Sigmoid colon (tissue), 7 donors: Measurements from ENCODE around the gene HOXB6. TPM values are rescaled to one million over a fixed set of nuclear protein-coding genes. Genes with fewer than 3 reads are reported as not detected.

Experiments used
- DNase-seq: peaks from one replicate; pipeline ENCODE4 v3.0.0-alpha.2; 2019
- H3K27ac ChIP-seq, 4 donors: fragments of 200-600 bp; sonication (generic); one replicate each; pipeline ENCODE4 v1.5.1; 2016 to 2019; ENCODE audit warnings: mild to moderate bottlenecking in 1 of 4
- H3K27me3 ChIP-seq, 3 donors: fragments of 200-600 bp; sonication (generic); one replicate each; pipeline ENCODE4 v1.5.1; 2019; ENCODE audit warnings: mild to moderate bottlenecking in 1 of 3
- H3K36me3 ChIP-seq, 4 donors: fragments of 200-600 bp; sonication (generic); one replicate each; pipeline ENCODE4 v1.5.1; 2016 to 2019
- H3K4me1 ChIP-seq, 4 donors: fragments of 200-600 bp; sonication (generic); one replicate each; pipeline ENCODE4 v1.5.1; 2017 to 2019
- H3K4me3 ChIP-seq, 4 donors: fragments of 200-600 bp; sonication (generic); one replicate each; pipeline ENCODE4 v1.5.1; 2017 to 2019; ENCODE audit warnings: mild to moderate bottlenecking in 2 of 4, moderate library complexity in 1 of 4
- H3K9me3 ChIP-seq, 4 donors: fragments of 200-600 bp in 3 of 4; sonication (generic) in 3 of 4; one replicate each; pipeline versions ENCODE4 v1.5.1 to v1.6.1; 2013 to 2019
- CTCF ChIP-seq, 4 experiments: fragments of 450-650 bp in 3 of 4; fragments of 200-600 bp in 1 of 4; IDR thresholded peaks; one replicate each; pipeline ENCODE4 v1.5.1; 2016 to 2019; ENCODE audit warnings: antibody characterized with exemption in 4 of 4, mild to moderate bottlenecking in 3 of 4, moderate library complexity in 2 of 4
- EP300 ChIP-seq, 4 donors: sonication (generic); formaldehyde crosslinking; IDR thresholded peaks; one replicate each; pipeline ENCODE4 v1.6.1; 2017; ENCODE audit warnings: antibody characterized with exemption in 4 of 4
- POLR2A ChIP-seq, 2 donors: fragments of 450-650 bp; IDR thresholded peaks; one replicate each; pipeline ENCODE4 v1.6.1; 2016; ENCODE audit warnings: antibody characterized with exemption in 2 of 2, mild to moderate bottlenecking in 2 of 2, moderate library complexity in 2 of 2
- POLR2AphosphoS5 ChIP-seq, 4 donors: sonication (generic); formaldehyde crosslinking; IDR thresholded peaks; one replicate each; pipeline ENCODE4 v1.6.1; 2017; ENCODE audit warnings: antibody characterized with exemption in 4 of 4
- WGBS, 2 donors: extraction: QIAGEN DNeasy Blood & Tissue Kit; methylation state at CpG; one replicate each; pipeline ENCODE4 v1.1.7; 2013; 5-methylcytosine and 5-hydroxymethylcytosine counted together
- intact Hi-C: fragments of 100-400 bp; cut with DNase I; formaldehyde crosslinking; loops from one replicate; pipeline ENCODE4 v1.15.1; 2023
- polyA plus RNA-seq, 3 donors: library from polyadenylated mRNA; stranded (reverse); fragments of 200-250 nt; gene quantifications; one replicate each; pipeline ENCODE4 v1.2.3, GENCODE V29; 2013
- total RNA-seq, 4 donors: library from RNA; depleted of rRNA; stranded (reverse); fragments of >200 nt; gene quantifications; one replicate each; pipeline ENCODE4 v1.1.0, GENCODE V29; 2016
- donor health status: healthy with polysubstance abuse.
- donor health status: Bipolar disorder and iron deficiency.
- donor health status: healthy.

HOXB6 gene
- total and polyA plus RNA-seq, 7 donors = 6.0 to 28.5 (median 10.2) TPM

DNA sequence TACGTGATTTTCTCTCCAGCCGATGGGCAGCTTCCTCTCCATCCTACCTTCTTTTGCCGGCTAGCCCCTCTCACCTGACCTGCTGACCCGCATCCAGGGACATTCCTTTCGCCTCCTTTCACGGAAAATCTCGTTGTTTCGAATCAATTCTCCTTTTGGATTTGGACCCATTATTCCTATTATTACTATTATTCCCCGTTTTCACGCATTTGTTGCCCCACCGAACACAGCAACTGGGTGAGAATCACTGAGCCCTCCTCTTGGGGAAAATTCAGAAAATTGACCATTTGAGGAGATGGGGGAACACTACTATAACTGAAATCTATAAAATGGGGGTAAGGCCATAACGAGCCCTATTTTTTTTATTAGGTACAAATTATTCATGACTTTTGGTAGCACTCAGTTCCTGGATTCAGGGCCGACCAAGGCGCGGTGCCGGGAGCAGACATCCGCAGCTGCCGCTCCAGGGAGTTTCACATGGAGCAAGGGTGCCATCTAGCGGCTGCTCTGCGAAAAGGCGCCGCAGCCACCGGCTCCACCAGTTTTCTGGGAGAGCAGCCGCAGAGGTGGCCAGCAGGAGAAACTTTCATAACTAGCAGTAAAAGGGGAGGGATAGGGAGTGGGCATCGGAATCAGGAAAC, 13.6 kb upstream of the HOXB6 start:
- Histone ChIP-seq H3K9me3 (no peaks in the 10 kb centered on the region), H3K4me1 (peaks cover 0 to 32% (median 26%) of the 10 kb centered on the region in 4 donors), H3K36me3 (no peaks in the 10 kb centered on the region), H3K27me3 (peaks cover 79 to 100% (median 97%) of the 10 kb centered on the region in 3 donors), H3K4me3 (no peak overlapping the region), H3K27ac (no peak overlapping the region)
- TF ChIP-seq CTCF (IDR thresholded peaks at IDR 0.05) (peak; percentile 95 to 99 (median 96)), EP300 (IDR thresholded peaks at IDR 0.05) (no peak), POLR2A (IDR thresholded peaks at IDR 0.05) (no peak), POLR2AphosphoS5 (IDR thresholded peaks at IDR 0.05) (peak in 2 of 4 donors; percentile 32 to 50)
- 2 to 6% methylated on average over 25 of the region's 25 CpGs for WGBS, 2 donors
- DNase-seq = peak; percentile 95
- intact Hi-C loops = loop anchor here (1.0 to 10.0 kb wide), 6 partner anchors 99 to 594 kb away; partner anchors contain the start of gene IGF2BP1

DNA sequence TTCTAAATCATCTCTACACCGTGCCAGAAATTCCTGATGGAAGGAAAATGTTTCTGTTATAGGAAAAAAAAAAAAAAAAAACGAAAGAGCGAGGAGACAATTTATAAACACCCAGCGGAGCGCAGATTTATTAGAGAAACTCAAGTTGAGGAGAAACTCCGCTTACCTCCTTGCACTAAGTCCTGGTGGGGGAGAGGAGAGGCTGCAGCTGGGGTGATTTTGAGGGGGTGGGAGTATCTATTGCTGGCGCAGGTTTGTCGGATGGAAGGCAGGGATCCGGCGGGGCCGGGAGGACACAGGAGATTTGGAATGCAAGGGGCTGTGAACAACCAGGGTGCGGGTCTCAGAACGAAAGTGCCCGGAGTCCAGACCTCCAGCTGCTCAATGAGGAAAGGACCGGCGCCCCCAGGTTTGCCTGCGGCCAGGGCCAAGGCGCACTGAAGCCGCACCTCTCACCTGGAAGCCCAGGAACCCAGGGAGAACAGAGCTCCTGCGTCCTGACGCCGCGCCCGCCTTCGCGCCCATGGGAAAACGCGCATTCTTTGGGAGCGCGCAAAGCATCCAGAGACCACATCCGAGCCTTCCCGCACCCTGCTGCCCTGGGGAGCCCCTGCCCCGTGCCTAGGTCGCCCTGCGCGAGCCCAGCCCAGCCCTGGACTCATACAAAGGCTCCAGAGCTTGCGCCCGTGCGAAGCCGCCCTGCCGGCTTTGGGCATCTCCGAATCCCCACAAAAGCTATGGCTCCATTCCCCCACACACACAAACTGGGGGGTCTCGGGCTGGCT, 12.9 kb upstream of the HOXB6 start:
- H3K27me3 ChIP-seq = peaks cover 83 to 100% (median 96%) of the 10 kb centered on the region in 3 donors
- H3K9me3 ChIP-seq = no peaks in the 10 kb centered on the region
- intact Hi-C loops = loop anchor here (1.0 to 10.0 kb wide), 6 partner anchors 100 to 593 kb away; partner anchors contain the start of gene IGF2BP1
- no peak overlapping the region for H3K4me3 ChIP-seq
- no peaks in the 10 kb centered on the region for H3K36me3 ChIP-seq
- 4 to 12% methylated on average over 43 of the region's 43 CpGs for WGBS, 2 donors
- no peak overlapping the region for H3K27ac ChIP-seq
- peaks cover 0 to 39% (median 33%) of the 10 kb centered on the region in 4 donors for H3K4me1 ChIP-seq
- no peak for DNase-seq
- TF ChIP-seq POLR2A (IDR thresholded peaks at IDR 0.05) (no peak), POLR2AphosphoS5 (IDR thresholded peaks at IDR 0.05) (peak in 1 of 4 donors; percentile 49)

- peaks cover 0 to 46% (median 40%) of the 10 kb centered on the region in 4 donors for H3K4me1 ChIP-seq
- intact Hi-C loops = loop anchor here (5.0 to 10.0 kb wide), 4 partner anchors 100 to 592 kb away; partner anchors contain the start of gene IGF2BP1
- 16 to 44% methylated on average over 15 of the region's 15 CpGs for WGBS, 2 donors
- H3K36me3 ChIP-seq = no peaks in the 10 kb centered on the region
- H3K27me3 ChIP-seq = peaks cover 83 to 100% (median 96%) of the 10 kb centered on the region in 3 donors
- no peak overlapping the region for H3K27ac ChIP-seq
- DNase-seq = no peak
- no peaks in the 10 kb centered on the region for H3K9me3 ChIP-seq
- H3K4me3 ChIP-seq = no peak overlapping the region
- no peak for TF ChIP-seq POLR2A (IDR thresholded peaks at IDR 0.05)
- peak in 2 of 4 donors; percentile 16 to 41 for TF ChIP-seq POLR2AphosphoS5 (IDR thresholded peaks at IDR 0.05)
Observed at GRCh38 chr17:48616717-48617470, 12.1 kb upstream of the HOXB6 start.

DNA sequence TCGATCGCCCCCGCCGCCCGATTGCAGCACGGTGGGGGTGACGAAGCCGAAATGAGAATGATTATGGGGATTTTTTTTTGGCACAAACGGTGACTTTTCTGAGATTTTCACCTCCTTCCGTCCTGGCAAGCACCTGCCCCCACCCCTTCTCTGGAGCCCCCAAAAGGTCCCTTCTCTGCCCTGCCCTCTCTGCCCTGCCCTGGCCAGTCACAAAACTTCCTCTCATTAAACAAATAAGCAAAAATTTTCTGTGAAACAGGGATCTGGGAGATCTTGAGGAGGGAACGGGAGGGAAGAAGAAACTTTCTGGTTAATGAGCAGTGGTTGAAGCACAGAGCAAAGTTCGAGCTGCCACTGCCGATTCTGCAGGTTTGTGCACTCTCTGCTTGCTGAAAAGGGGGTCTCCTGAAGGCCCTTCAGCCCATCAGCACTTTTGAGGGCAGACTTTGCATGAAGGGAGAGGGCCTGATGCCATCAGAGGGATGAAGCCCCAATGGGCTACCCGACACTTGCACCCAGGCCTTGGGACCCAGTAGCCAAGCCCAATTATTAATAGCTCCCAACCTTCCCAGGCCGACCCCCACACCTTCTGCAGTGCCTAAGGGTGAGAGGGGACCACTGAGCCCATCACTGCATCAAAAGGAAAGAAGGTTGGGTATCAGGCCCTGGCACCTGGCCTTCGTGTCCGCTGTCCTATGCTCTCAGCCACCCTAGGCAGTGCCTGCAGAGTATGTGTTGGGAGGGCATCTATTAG, 11.4 kb upstream of the HOXB6 start:
- H3K4me1 ChIP-seq = peaks cover 0 to 54% (median 47%) of the 10 kb centered on the region in 4 donors
- DNase-seq = no peak
- no peak overlapping the region for H3K4me3 ChIP-seq
- TF ChIP-seq POLR2AphosphoS5 (IDR thresholded peaks at IDR 0.05) (no peak), POLR2A (IDR thresholded peaks at IDR 0.05) (no peak), CTCF (IDR thresholded peaks at IDR 0.05) (no peak), EP300 (IDR thresholded peaks at IDR 0.05) (no peak)
- no peak overlapping the region for H3K27ac ChIP-seq
- WGBS, 2 donors = 19 to 39% methylated on average over 17 of the region's 17 CpGs
- intact Hi-C loops = loop anchor here (5.0 to 10.0 kb wide), 4 partner anchors 101 to 591 kb away; partner anchors contain the start of gene IGF2BP1
- H3K27me3 ChIP-seq = peaks cover 83 to 100% (median 96%) of the 10 kb centered on the region in 3 donors
- H3K9me3 ChIP-seq = no peaks in the 10 kb centered on the region
- no peaks in the 10 kb centered on the region for H3K36me3 ChIP-seq
